ENCODE data around the gene CIB2. TPM values are rescaled to one million over a fixed set of nuclear protein-coding genes. Genes with fewer than 3 reads are reported as not detected.

The CIB2 gene
- total and polyA plus RNA-seq, 7 donors = 3.5 to 41.4 (median 10.5) TPM

Small RNAs within 50 kb of the gene (small RNA-seq; reads per million reads assigned to genes)
- gene RF00092 = 0 reads per million in 3 donors

Other genes with a start within 250 kb of the CIB2 start
- 10 to 100 TPM; 25.3 to 47.1 (median 37.6) TPM for gene TBC1D2B, start 53.7 kb downstream of the CIB2 start, total RNA-seq
- gene TBC1D2B, start 53.7 kb downstream of the CIB2 start, polyA plus RNA-seq = 10 to 100 TPM in 2 of 3 donors, 1 to 10 TPM in 1; 7.6 to 30.3 (median 13.2) TPM
- not detected for gene SH2D7, start 38.9 kb downstream of the CIB2 start, total RNA-seq
- gene SH2D7, start 38.9 kb downstream of the CIB2 start, polyA plus RNA-seq = 1 to 10 TPM in 2 of 3 donors, under 1 TPM in 1; 0.69 to 3.0 (median 2.5) TPM
- 100 to 1,000 TPM in 1 of 4 donors, 10 to 100 TPM in 3; 74.9 to 106 (median 93.9) TPM for gene IDH3A, start 17.9 kb upstream of the CIB2 start, total RNA-seq
- gene IDH3A, start 17.9 kb upstream of the CIB2 start, polyA plus RNA-seq = 10 to 100 TPM; 78.1 to 85.1 (median 79.5) TPM
- 1 to 10 TPM; 1.3 to 3.9 (median 2.2) TPM for gene ACSBG1, start 103.1 kb upstream of the CIB2 start, total RNA-seq
- under 1 TPM; 0.23 to 0.60 (median 0.51) TPM for gene ACSBG1, start 103.1 kb upstream of the CIB2 start, polyA plus RNA-seq
- gene DNAJA4, start 133.1 kb upstream of the CIB2 start, total RNA-seq = 10 to 100 TPM in 3 of 4 donors, 1 to 10 TPM in 1; 7.4 to 17.8 (median 11.4) TPM
- 10 to 100 TPM; 16.8 to 26.1 (median 21.8) TPM for gene DNAJA4, start 133.1 kb upstream of the CIB2 start, polyA plus RNA-seq
- gene SKIC8, start 168.2 kb upstream of the CIB2 start, total RNA-seq = 10 to 100 TPM; 43.2 to 58.2 (median 52.0) TPM
- 10 to 100 TPM; 50.4 to 81.1 (median 63.3) TPM for gene SKIC8, start 168.2 kb upstream of the CIB2 start, polyA plus RNA-seq
- gene CRABP1, start 208.9 kb upstream of the CIB2 start, total RNA-seq = 1 to 10 TPM; 2.1 to 8.2 (median 5.3) TPM
- gene CRABP1, start 208.9 kb upstream of the CIB2 start, polyA plus RNA-seq = 1 to 10 TPM in 1 of 3 donors, not detected in 2; 3.3 TPM

Measured in sigmoid colon (tissue), 7 donors.